GM21360 (cell line): ENCODE results near the gene PHB1.
"Not testable (repeated sequence)": the region's sequence is repeated elsewhere in the genome, so short reads cannot be mapped to it uniquely, and the experiment has no call there.

Experiments
- ATAC-seq: cut with Tn5 transposase; IDR thresholded peaks from one replicate; pipeline ENCODE4 v1.9.1; 2021; ENCODE audit warnings: mild to moderate bottlenecking, moderate library complexity; ENCODE audit not compliant: unreplicated experiment

PHB1 gene

GRCh38 chr17:49439673-49440571 lies 25.2 kb upstream of the PHB1 start:
- no peak for ATAC-seq

- ATAC-seq: no peak
Measured at GRCh38 chr17:49439305-49439672, 24.6 kb upstream of the PHB1 start.

- no peak for ATAC-seq
Measured at GRCh38 chr17:49438436-49439278, 24.0 kb upstream of the PHB1 start.

GRCh38 chr17:49437696-49438435 lies 23.2 kb upstream of the PHB1 start:
- ATAC-seq: no peak

GRCh38 chr17:49436174-49436573 lies 21.5 kb upstream of the PHB1 start:
- ATAC-seq: no peak

- no peak for ATAC-seq
Measured at GRCh38 chr17:49435671-49436029, 21.0 kb upstream of the PHB1 start.

- no peak for ATAC-seq
Measured at GRCh38 chr17:49434821-49435670, 20.4 kb upstream of the PHB1 start.

GRCh38 chr17:49433000-49433694 lies 18.5 kb upstream of the PHB1 start:
- ATAC-seq: no peak

GRCh38 chr17:49431743-49432142 lies 17.1 kb upstream of the PHB1 start:
- ATAC-seq: no peak

GRCh38 chr17:49425004-49425286 lies 10.3 kb upstream of the PHB1 start:
- no peak for ATAC-seq

GRCh38 chr17:49424276-49425003 lies 9.8 kb upstream of the PHB1 start:
- not testable (repeated sequence) for ATAC-seq

- ATAC-seq: no peak
Measured at GRCh38 chr17:49422714-49423113, 8.0 kb upstream of the PHB1 start.

- ATAC-seq: not testable (repeated sequence)
Measured at GRCh38 chr17:49419761-49420160, 5.1 kb upstream of the PHB1 start.

GRCh38 chr17:49418754-49419740 lies 4.4 kb upstream of the PHB1 start:
- ATAC-seq: not testable (repeated sequence)

GRCh38 chr17:49414271-49414621 lies 436 bp downstream of the PHB1 start:
- no peak for ATAC-seq

GRCh38 chr17:49409066-49409465 lies 5.6 kb downstream of the PHB1 start:
- ATAC-seq: no peak

GRCh38 chr17:49407981-49408501 lies 6.6 kb downstream of the PHB1 start:
- ATAC-seq: no peak

GRCh38 chr17:49407086-49407485 lies 7.6 kb downstream of the PHB1 start:
- ATAC-seq: no peak
